Posterior vena cava (tissue), 2 donors: ENCODE results near the gene COL4A2. TPM values are rescaled to one million over a fixed set of nuclear protein-coding genes. Genes with fewer than 3 reads are reported as not detected.

ENCODE experiments used
- DNase-seq: peaks from one replicate; pipeline ENCODE4 v3.0.0-alpha.2; 2020; ENCODE audit warnings: low spot score
- intact Hi-C, 2 donors: fragments of 100-400 bp; cut with DNase I; formaldehyde crosslinking; loops; one replicate each; pipeline versions ENCODE4 v1.14.1 to v1.14.2; 2022 to 2023
- long read RNA-seq, 2 donors: library from polyadenylated mRNA; unstranded; transcript quantifications; one replicate each; pipeline ENCODE4 v2.0.0, GENCODE V29; 2020 to 2021
- total RNA-seq, 2 donors: library from RNA; stranded (reverse); fragmentation: NEBNext Ultra II Directional; extraction: Animal tissue kit (Norgen Biotek cat#: 25700); gene quantifications; one replicate each; pipeline ENCODE4 v1.2.1, GENCODE V29; 2021
- donor health status: DM: yes; HTN: yes; CAD: no.
- donor health status: DM: yes; HTN: yes; CAD: no.

COL4A2 gene
- 100 to 1,000 TPM; 816 to 963 TPM for total RNA-seq
- long read RNA-seq, donor 1, full-length matches to known transcripts: 72 of 536 reads
- long read RNA-seq, donor 1, partial matches to known transcripts: 426 of 536 reads
- long read RNA-seq, donor 1, other reads (novel, unspliced or antisense): 38 of 536 reads
- long read RNA-seq, donor 2, full-length matches to known transcripts: 74 of 644 reads
- long read RNA-seq, donor 2, partial matches to known transcripts: 506 of 644 reads
- long read RNA-seq, donor 2, other reads (novel, unspliced or antisense): 64 of 644 reads

DNA sequence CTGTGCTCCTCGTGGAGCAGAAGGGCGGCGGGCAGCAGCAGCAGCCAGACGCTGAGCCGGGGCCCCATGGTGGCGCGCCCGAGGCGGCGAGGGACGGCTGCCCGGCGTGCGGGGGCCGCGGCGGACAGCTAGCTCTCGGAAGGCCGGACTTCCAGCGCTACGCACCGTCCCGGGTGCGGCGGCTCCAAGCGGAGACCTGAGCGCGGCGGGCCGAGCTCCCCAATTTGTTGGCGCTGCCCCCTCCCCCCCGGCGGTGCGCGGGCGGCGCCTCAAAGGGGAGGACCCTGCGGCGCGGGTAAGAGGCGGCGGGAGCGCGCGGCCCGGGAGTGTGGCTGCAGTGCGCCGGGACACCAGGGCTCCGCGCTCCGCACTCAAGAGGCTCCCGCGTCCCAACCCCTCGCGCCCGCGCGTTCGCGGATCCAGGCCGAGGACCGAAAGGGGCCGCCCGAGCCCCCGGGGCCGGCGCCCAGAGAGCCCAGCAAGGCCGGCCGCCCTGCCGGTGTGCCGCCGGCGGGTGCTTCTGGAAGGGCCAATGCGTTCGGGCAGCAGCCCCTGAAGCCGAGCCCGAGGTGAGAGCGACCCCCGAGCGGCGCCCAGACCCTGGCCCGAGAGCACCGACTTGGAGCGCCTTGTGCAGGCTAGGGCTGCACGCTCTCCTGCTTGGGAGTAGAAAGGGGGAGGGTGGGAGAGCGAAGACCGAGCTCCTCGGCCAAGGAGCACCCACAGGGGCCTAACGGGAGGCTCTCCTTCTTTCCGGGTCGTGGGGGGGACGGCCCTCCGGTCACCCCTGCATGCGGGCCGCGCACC is at the start of gene COL4A2, which contains the start of gene COL4A1:
Gene COL4A2 (plus strand): TSS at position 325 of the 807 bp plus-strand sequence. CDS start 620 bp downstream, outside the sequence.
Gene COL4A1 (minus strand): TSS at position 198 of the 807 bp plus-strand sequence. CDS start 130 bp downstream, at position 68.
- intact Hi-C loops: loop anchor here in 1 of 2 donors (5.0 kb wide), 1 partner anchor 85 kb away; no protein-coding TSS in a partner anchor
- DNase-seq: peak; percentile 95

DNA sequence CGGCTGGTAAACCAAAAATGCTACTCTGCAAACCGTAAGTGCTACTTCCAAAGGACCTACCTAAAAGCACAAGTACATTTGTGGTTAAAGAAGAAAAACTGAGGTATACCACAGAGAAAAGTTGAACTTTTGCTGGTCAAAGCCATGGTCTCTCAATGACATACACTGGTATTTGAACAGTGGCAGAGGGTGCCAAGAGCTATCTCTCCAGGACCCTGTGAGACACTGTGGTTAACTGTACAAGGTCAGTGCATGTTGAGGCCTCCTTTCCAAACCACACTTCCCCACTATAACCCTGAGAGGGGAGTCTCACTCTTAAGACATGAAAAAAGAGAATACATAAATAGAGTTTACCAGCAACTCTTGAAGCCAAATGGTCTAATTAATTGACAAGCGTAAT is 49.7 kb upstream of the COL4A2 start:
- intact Hi-C loops: no loop called here
- DNase-seq: no peak

DNA sequence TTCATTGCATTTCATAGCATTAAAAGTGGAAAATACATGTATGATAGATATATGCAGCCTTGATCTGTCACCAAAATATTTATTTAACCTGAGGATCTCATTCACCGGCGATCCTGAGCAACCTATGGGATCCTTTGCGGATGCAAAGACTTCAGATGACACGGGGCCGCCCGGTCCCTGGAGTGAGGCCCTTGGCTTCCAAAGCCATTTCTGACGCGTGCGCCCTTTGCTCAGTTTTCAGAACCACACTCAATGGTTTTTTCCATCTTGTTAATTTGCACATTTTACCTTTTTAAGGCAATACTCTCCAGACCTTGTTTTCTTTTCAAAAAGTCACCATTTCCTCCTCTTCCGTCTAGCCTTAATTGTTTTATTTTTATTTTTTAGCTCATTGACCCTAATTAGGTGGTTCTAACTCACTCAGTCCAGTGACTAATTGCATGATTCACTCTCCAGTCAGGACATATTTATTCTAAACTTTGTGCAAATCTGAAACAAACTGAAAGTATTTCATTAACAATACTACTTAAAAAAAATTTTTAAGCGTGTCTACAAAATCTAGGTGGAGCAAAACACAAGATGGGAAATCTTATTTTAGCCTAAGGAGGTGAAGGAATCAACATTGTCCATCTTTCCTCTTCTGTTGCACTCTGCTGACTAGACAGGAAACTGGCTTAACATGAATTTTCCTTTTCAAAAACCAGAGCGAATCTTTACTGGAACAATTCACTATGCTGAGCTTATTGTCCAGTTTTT is 48.0 kb upstream of the COL4A2 start:
- intact Hi-C loops: no loop called here

DNA sequence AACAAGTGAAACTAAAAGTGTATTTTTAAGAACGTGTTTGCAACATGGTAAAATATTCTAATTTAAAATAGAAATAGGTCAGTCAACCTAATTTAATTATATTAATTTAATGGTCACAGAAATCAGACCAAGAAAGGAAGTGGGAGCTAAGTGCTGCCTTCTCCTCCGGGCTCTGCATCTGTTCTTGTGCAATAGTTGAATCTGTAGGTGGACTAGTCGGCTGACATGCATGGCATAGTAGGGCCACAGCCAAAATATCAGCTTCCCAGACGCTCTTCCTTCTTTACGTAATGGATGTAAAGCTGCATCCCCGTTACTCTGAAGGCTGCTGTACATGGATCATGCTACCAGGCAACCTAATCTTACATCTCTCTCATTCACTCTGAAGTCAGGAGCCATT is 47.4 kb upstream of the COL4A2 start:
- no peak for DNase-seq
- intact Hi-C loops: no loop called here

More for the DNA sequence above, 48.0 kb upstream of the COL4A2 start:
- DNase-seq: no peak

DNA sequence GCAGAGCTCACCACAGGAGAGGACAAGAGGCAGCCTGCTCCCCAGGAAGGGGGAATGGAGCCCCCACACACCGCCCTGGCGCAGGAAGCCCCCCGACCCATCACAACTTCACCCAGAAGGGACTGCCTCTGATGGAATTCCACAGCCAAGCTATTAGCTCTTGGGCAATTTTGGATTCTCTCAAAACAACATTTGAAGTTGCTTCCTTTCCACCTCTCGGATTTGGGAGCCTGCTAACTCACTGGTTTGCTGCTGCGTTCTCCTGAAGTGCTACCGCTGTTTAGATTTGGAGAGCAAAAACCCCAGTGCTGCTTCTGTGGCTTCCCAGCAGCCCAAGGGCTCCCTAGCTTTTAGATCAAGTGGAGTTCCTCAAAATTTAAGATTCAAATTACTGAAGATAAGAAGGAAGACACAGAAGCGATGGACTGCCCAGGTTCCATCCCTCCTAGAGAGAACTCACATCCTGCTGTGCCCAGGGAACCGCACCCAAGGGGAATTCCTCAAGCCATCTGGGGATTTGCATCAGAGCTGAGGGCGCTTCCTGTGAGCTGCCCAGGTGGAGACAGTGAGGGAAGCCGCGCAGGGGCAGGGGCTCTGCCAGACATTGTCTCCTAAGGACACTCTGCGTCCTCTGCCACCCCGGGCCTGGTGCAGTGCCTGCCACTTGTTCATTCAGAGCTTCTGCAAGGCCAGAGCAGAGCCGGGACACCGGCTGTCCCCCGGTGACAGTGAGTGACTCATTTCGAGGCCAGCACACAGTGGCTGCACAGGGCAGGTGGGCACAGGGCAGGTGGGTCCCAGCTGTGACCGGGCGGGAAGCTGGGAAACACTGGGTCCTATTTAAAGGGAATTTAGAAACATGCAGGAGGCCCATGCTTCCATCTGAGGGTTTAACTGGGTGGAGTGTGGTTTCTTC is 45.7 kb upstream of the COL4A2 start:
- no peak for DNase-seq
- intact Hi-C loops: loop anchor here in 1 of 2 donors (2.0 kb wide), 1 partner anchor 39 kb away; no protein-coding TSS in a partner anchor

- intact Hi-C loops: loop anchor here in 1 of 2 donors (2.0 kb wide), 1 partner anchor 39 kb away; no protein-coding TSS in a partner anchor
These were observed 45.0 kb upstream of the COL4A2 start for GRCh38 chr13:110262082-110262436.

DNA sequence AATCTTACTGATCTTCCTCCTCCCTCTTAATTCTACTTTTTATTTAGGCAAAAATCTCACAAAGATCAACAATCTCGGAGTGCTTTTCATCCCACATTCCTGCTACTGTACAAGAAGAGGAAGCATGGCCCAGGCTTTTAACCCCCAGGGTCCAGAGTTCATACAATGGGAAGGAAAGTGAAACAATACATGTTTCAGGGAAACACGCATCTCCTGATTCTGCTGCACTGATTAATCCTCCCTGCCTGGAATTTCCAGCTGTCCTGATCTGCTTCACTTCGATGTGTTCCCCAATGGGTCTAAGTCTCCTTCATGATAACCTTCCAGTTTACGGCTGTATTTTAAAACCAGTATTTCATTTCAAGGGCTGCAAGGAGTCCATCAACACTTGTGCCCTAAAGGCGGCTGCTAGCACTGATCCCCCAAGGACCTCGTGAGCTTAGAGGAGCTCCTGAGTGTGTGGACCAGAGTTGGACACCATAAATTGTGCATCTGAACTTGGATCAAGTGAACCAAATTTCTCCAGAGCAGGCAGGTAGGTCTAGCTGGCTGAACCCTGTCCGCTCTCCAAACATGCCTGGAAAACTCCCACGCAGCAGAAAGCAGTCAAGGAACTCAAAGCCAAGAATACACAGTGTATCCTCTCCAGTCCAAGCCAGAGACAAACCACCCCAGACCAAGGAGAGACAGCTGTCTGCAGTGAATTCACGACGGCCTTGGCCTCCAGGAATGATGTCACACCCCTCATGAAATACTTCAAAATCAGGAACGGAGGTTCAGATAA is 44.4 kb upstream of the COL4A2 start:
- DNase-seq: no peak
- intact Hi-C loops: loop anchor here in 1 of 2 donors (2.0 kb wide), 1 partner anchor 38 kb away; no protein-coding TSS in a partner anchor

More at GRCh38 chr13:110262082-110262436, 45.0 kb upstream of the COL4A2 start:
- DNase-seq: no peak

- intact Hi-C loops: loop anchor here in 1 of 2 donors (2.0 kb wide), 1 partner anchor 37 kb away; no protein-coding TSS in a partner anchor
- no peak for DNase-seq
These were observed 43.7 kb upstream of the COL4A2 start for GRCh38 chr13:110263404-110263803.

GRCh38 chr13:110263888-110264287 is 43.2 kb upstream of the COL4A2 start:
- DNase-seq: no peak
- intact Hi-C loops: loop anchor here in 1 of 2 donors (2.0 kb wide), 1 partner anchor 37 kb away; no protein-coding TSS in a partner anchor

- intact Hi-C loops: no loop called here
- DNase-seq: no peak
These were observed 42.3 kb upstream of the COL4A2 start for GRCh38 chr13:110264685-110265275.

DNA sequence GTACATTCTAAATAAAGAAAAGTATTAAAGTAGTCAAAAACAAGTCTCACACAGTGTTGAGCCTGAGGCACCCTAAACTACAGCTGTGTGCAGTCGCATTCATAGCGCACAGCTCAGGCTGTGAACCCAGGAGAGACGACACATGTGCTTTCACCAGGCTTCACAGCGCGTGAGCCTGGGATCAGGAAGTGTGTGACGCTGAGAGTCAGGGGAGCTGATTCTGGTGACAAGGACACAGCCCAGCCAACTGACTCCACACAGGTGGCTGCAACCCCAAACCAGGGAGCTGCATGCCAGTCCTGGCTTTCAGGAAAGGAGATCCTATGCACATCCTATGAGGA is 41.8 kb upstream of the COL4A2 start:
- DNase-seq: no peak

DNA sequence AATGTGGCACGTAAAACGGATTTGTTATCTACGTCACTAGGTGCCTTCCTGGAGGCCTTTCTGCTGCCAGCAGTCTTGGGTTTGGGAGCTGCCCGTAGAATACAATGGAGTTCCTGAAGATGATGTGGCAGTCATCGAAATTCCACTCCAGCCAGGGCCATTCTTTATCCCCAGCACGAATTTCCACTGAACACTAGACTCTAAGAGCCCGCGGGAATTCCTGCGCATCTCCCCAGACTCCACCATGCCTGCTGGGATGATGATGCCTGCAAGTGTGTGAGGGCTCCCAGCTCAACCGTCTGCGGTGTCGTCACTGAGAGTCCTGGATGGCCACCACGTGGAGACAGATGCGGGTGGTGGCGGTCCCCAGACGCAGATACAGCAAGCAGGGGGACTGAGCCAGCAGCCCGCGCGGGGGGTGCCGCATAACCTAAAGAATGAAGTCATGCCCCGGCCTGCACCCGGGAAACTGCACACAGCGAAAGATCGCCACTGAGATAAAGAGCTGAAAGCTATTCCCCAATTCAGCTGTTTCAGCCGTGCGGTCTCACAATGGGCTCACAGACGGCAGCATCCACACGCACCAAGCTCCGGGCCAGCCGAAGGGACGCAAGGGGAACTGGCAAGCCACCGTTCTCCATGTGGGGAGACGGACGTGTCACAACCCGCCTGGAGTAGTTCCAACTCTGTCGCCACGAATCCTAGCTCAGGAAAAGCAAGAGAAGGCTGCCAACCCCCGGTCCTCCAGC is 41.2 kb upstream of the COL4A2 start:
- intact Hi-C loops: no loop called here
- peak; percentile 89 for DNase-seq

More for the DNA sequence above, 41.8 kb upstream of the COL4A2 start:
- intact Hi-C loops: no loop called here

DNA sequence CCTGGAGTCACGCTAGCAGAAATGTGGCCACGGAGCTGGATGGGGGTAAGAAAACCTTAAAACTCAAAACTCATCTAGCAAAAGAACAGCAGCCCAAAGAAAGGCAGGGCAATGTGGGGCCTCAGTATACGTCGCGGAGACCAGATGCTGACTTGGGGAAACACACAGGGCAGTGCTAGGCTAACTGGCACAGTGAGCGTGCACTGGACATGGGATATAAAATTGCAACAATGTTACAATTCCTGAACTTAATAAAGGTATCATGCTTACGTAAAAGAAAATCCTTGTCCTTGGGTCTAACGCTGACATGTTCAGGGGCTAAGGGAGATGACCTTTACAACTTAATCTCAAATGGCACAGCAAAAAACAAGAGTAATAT is 40.7 kb upstream of the COL4A2 start:
- no peak for DNase-seq
- intact Hi-C loops: no loop called here

DNA sequence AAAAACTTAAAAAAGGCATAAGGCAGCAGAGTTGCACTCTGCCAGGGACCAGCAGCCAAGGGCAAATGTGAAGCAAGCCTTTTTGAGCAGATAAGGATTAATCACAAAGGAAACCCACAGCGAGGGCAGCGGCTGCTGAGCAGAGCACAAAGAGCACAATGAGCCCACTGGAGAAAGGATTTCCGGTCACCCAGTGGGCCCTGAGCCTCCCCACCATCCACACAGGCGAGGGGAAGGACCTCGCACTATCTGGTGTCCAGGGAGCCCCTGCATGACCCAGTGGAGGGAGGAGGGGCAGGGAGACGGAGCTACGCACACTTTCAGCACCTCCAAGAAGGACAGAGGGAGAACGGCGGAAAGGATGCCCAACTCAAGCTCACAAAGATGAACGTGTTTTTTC is 40.1 kb upstream of the COL4A2 start:
- intact Hi-C loops: no loop called here
- DNase-seq: no peak

GRCh38 chr13:110268061-110268460 is 39.0 kb upstream of the COL4A2 start:
- no peak for DNase-seq
- intact Hi-C loops: no loop called here

- DNase-seq: no peak
- intact Hi-C loops: no loop called here
These were observed 38.4 kb upstream of the COL4A2 start for GRCh38 chr13:110268576-110269185.
